Upper lobe of left lung (tissue), 6 donors: ENCODE results near the gene KRTAP17-1. TPM values are rescaled to one million over a fixed set of nuclear protein-coding genes. Genes with fewer than 3 reads are reported as not detected.

Experiments used
- ATAC-seq, 2 donors: fragments of 200-7000 bp; cut with Tn5 transposase; one replicate each; pipeline ENCODE4 v1.9.1; 2022; ENCODE audit warnings: mild to moderate bottlenecking in 2 of 2, moderate library complexity in 2 of 2; ENCODE audit not compliant: low FRiP score in 2 of 2
- DNase-seq, 2 donors: peaks; one replicate each; pipeline ENCODE4 v3.0.0-alpha.2; 2019 to 2020
- H3K27ac ChIP-seq, 4 donors: fragments of 200-600 bp; sonication (generic); one replicate each; pipeline ENCODE4 v1.5.1; 2016 to 2019
- H3K27me3 ChIP-seq, 4 donors: fragments of 200-600 bp; sonication (generic); one replicate each; pipeline ENCODE4 v1.5.1; 2017 to 2019
- H3K36me3 ChIP-seq, 4 donors: fragments of 200-600 bp; sonication (generic); one replicate each; pipeline ENCODE4 v1.5.1; 2016 to 2019
- H3K4me1 ChIP-seq, 4 donors: fragments of 200-600 bp; sonication (generic); one replicate each; pipeline ENCODE4 v1.5.1; 2018 to 2019
- H3K4me3 ChIP-seq, 4 donors: fragments of 200-600 bp; sonication (generic); one replicate each; pipeline ENCODE4 v1.5.1; 2017 to 2019; ENCODE audit warnings: mild to moderate bottlenecking in 2 of 4, moderate library complexity in 1 of 4
- H3K9me3 ChIP-seq, 4 donors: fragments of 200-600 bp; sonication (generic); one replicate each; pipeline ENCODE4 v1.5.1; 2018 to 2019
- CTCF ChIP-seq, 6 experiments: fragments of 450-650 bp in 4 of 6; fragments of 200-600 bp in 2 of 6; sonication (generic) in 2 of 6; IDR thresholded peaks; one replicate each; pipeline ENCODE4 v1.5.1; 2016 to 2019; ENCODE audit warnings: antibody characterized with exemption in 6 of 6
- EP300 ChIP-seq, 4 donors: sonication (generic); formaldehyde crosslinking; IDR thresholded peaks; one replicate each; pipeline ENCODE4 v1.5.1; 2017; ENCODE audit warnings: antibody characterized with exemption in 4 of 4, control low read depth in 2 of 4
- POLR2A ChIP-seq, 4 donors: fragments of 450-650 bp; IDR thresholded peaks; one replicate each; pipeline ENCODE4 v1.5.1; 2016 to 2017; ENCODE audit warnings: antibody characterized with exemption in 4 of 4, mild to moderate bottlenecking in 2 of 4
- POLR2AphosphoS5 ChIP-seq, 2 donors: sonication (generic); formaldehyde crosslinking; IDR thresholded peaks; one replicate each; pipeline ENCODE4 v1.5.1; 2017; ENCODE audit warnings: antibody characterized with exemption in 2 of 2
- WGBS, 2 donors: methylation state at CpG; one replicate each; pipeline ENCODE4 v1.1.5; 2017 to 2018; 5-methylcytosine and 5-hydroxymethylcytosine counted together
- small RNA-seq, 4 donors: library from RNA; depleted of rRNA; stranded (forward); fragments of <200 nt; gene quantifications; one replicate each; pipeline ENCODE3, GENCODE V24; 2016
- total RNA-seq, 6 donors: library from RNA; depleted of rRNA in 4 of 6; stranded (reverse); fragments of >200 nt in 4 of 6; gene quantifications; one replicate each; pipeline versions ENCODE4 v1.1.0 to v1.2.1, GENCODE V29; 2016 to 2021
- donor health status: DM: no; HTN: no; CAD: no; lungs with moderate emphysema.
- donor health status: DM: no; HTN: yes; CAD: no; lungs with severe emphysema.

Gene KRTAP17-1
- total RNA-seq, 6 donors from 2014 or later = not detected

GRCh38 chr17:41267711-41268110 lies 47.8 kb downstream of the KRTAP17-1 start:
- WGBS, 2 donors = 81% methylated on average over 3 of the region's 3 CpGs; no CpG with 5 or more reads in 1 of the 2 donors
- Histone ChIP-seq H3K27ac (no peak overlapping the region), H3K9me3 (no peaks in the 10 kb centered on the region), H3K36me3 (no peaks in the 10 kb centered on the region), H3K4me1 (no peaks in the 10 kb centered on the region), H3K4me3 (no peak overlapping the region), H3K27me3 (no peaks in the 10 kb centered on the region)
- TF ChIP-seq POLR2AphosphoS5 (IDR thresholded peaks at IDR 0.05) (no peak), CTCF (IDR thresholded peaks at IDR 0.05) (no peak), EP300 (IDR thresholded peaks at IDR 0.05) (no peak), POLR2A (IDR thresholded peaks at IDR 0.05) (no peak)
- DNase-seq = no peak
- ATAC-seq = no peak

- ATAC-seq (no peak), DNase-seq (no peak)
- Histone ChIP-seq H3K9me3 (no peaks in the 10 kb centered on the region), H3K27ac (no peak within 1 kb of the TSS), H3K4me3 (no peak within 1 kb of the TSS), H3K27me3 (no peaks in the 10 kb centered on the region), H3K4me1 (no peaks in the 10 kb centered on the region), H3K36me3 (no peaks in the 10 kb centered on the region)
- no peak for TF ChIP-seq POLR2A (IDR thresholded peaks at IDR 0.05)
- TF ChIP-seq CTCF (IDR thresholded peaks at IDR 0.05) = no peak
- TF ChIP-seq POLR2AphosphoS5 (IDR thresholded peaks at IDR 0.05) = no peak
- no peak for TF ChIP-seq EP300 (IDR thresholded peaks at IDR 0.05)
- 27 to 39% methylated on average over 2 of the region's 2 CpGs for WGBS, 2 donors
Observed at GRCh38 chr17:41265078-41265477, 50.4 kb downstream of the KRTAP17-1 start, which contains the start of gene KRTAP9-6. Gene KRTAP9-6 (plus strand): TSS chr17:41265378. CDS start chr17:41265378, 0 bp downstream.

Small RNA genes within 50 kb of the gene (small RNA-seq; reads per million reads assigned to genes)
- gene KRTAP9-10P = 0 reads per million in 4 donors

Other genes with a start within 250 kb of the KRTAP17-1 start
- not detected for gene KRTAP2-4, start 249.8 kb downstream of the KRTAP17-1 start, total RNA-seq
- not detected for gene KRTAP4-7, start 231.6 kb downstream of the KRTAP17-1 start, total RNA-seq
- not detected for gene KRTAP4-8, start 217.6 kb downstream of the KRTAP17-1 start, total RNA-seq
- not detected for gene KRTAP4-16, start 213.5 kb downstream of the KRTAP17-1 start, total RNA-seq
- gene KRTAP4-9, start 210.3 kb downstream of the KRTAP17-1 start, total RNA-seq = not detected
- gene KRTAP4-11, start 197.3 kb downstream of the KRTAP17-1 start, total RNA-seq = not detected
- gene KRTAP4-12, start 191.5 kb downstream of the KRTAP17-1 start, total RNA-seq = not detected
- not detected for gene KRTAP4-6, start 175.2 kb downstream of the KRTAP17-1 start, total RNA-seq
- gene KRTAP4-5, start 165.9 kb downstream of the KRTAP17-1 start, total RNA-seq = not detected
- gene KRTAP4-4, start 155.0 kb downstream of the KRTAP17-1 start, total RNA-seq = not detected
- gene KRTAP4-3, start 147.5 kb downstream of the KRTAP17-1 start, total RNA-seq = not detected
- not detected for gene KRTAP4-2, start 137.5 kb downstream of the KRTAP17-1 start, total RNA-seq
- gene KRTAP4-1, start 130.8 kb downstream of the KRTAP17-1 start, total RNA-seq = not detected
- gene KRTAP9-1, start 125.8 kb downstream of the KRTAP17-1 start, total RNA-seq = not detected
- not detected for gene KRTAP9-2, start 89.1 kb downstream of the KRTAP17-1 start, total RNA-seq
- not detected for gene KRTAP9-3, start 83.3 kb downstream of the KRTAP17-1 start, total RNA-seq
- gene KRTAP9-8, start 77.7 kb downstream of the KRTAP17-1 start, total RNA-seq = not detected
- gene KRTAP9-4, start 66.0 kb downstream of the KRTAP17-1 start, total RNA-seq = not detected
- not detected for gene KRTAP9-9, start 60.3 kb downstream of the KRTAP17-1 start, total RNA-seq
- gene KRTAP9-6, start 50.3 kb downstream of the KRTAP17-1 start, total RNA-seq = not detected
- gene KRTAP9-7, start 40.0 kb downstream of the KRTAP17-1 start, total RNA-seq = not detected
- gene KRTAP29-1, start 12.9 kb downstream of the KRTAP17-1 start, total RNA-seq = not detected
- not detected for gene KRTAP16-1, start 6.4 kb downstream of the KRTAP17-1 start, total RNA-seq
- gene KRT33A, start 35.1 kb upstream of the KRTAP17-1 start, total RNA-seq = not detected
- not detected for gene KRT33B, start 54.1 kb upstream of the KRTAP17-1 start, total RNA-seq
- not detected for gene KRT34, start 66.6 kb upstream of the KRTAP17-1 start, total RNA-seq
- gene KRT31, start 81.9 kb upstream of the KRTAP17-1 start, total RNA-seq = not detected
- gene KRT37, start 108.9 kb upstream of the KRTAP17-1 start, total RNA-seq = not detected
- gene KRT38, start 125.3 kb upstream of the KRTAP17-1 start, total RNA-seq = not detected
- not detected for gene KRT32, start 151.7 kb upstream of the KRTAP17-1 start, total RNA-seq
- not detected for gene KRT35, start 165.4 kb upstream of the KRTAP17-1 start, total RNA-seq
- not detected for gene KRT36, start 174.2 kb upstream of the KRTAP17-1 start, total RNA-seq
- 10 to 100 TPM in 1 of 6 donors, 1 to 10 TPM in 5; 1.0 to 12.1 (median 7.2) TPM for gene KRT13, start 189.9 kb upstream of the KRTAP17-1 start, total RNA-seq
- gene KRT15, start 203.2 kb upstream of the KRTAP17-1 start, total RNA-seq = 10 to 100 TPM; 10.5 to 57.9 (median 19.2) TPM
- 1,000 to 10,000 TPM in 1 of 6 donors, 100 to 1,000 TPM in 5; 235 to 1,101 (median 666) TPM for gene KRT19, start 212.6 kb upstream of the KRTAP17-1 start, total RNA-seq